ENCODE data around the gene CNOT4.

DNA sequence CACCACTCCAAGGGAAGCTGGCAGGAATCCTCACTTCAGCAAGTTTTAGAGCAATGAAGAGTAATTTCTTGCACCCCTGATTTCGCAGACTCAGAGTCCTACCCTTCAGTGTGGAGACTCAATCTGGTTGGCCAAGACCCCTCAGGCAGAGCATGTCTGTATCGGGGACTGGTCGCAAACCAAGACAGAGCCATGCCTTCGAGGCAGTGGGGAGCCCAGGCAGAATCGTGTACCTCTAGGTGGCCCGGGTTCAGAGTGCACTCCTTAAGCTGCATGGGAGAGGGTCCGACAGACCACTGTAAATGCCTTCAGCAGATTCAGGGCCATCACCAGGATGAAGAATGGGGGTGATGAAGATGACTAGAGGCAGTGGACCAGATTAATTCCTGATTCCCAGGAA is 181.4 kb downstream of the CNOT4 start:
- TF ChIP-seq, protein P1, sequence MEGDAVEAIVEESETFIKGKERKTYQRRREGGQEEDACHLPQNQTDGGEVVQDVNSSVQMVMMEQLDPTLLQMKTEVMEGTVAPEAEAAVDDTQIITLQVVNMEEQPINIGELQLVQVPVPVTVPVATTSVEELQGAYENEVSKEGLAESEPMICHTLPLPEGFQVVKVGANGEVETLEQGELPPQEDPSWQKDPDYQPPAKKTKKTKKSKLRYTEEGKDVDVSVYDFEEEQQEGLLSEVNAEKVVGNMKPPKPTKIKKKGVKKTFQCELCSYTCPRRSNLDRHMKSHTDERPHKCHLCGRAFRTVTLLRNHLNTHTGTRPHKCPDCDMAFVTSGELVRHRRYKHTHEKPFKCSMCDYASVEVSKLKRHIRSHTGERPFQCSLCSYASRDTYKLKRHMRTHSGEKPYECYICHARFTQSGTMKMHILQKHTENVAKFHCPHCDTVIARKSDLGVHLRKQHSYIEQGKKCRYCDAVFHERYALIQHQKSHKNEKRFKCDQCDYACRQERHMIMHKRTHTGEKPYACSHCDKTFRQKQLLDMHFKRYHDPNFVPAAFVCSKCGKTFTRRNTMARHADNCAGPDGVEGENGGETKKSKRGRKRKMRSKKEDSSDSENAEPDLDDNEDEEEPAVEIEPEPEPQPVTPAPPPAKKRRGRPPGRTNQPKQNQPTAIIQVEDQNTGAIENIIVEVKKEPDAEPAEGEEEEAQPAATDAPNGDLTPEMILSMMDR (IDR thresholded peaks at IDR 0.05) = no peak
- TF ChIP-seq JUN (IDR thresholded peaks at IDR 0.05) = no peak
- no peak for TF ChIP-seq KDM5A (IDR thresholded peaks at IDR 0.05)
- TF ChIP-seq CBX8 (IDR thresholded peaks at IDR 0.05) = no peak
- TF ChIP-seq KDM1A (IDR thresholded peaks at IDR 0.05; ENCODE audit: low read depth) = no peak
- TF ChIP-seq, protein P2, sequence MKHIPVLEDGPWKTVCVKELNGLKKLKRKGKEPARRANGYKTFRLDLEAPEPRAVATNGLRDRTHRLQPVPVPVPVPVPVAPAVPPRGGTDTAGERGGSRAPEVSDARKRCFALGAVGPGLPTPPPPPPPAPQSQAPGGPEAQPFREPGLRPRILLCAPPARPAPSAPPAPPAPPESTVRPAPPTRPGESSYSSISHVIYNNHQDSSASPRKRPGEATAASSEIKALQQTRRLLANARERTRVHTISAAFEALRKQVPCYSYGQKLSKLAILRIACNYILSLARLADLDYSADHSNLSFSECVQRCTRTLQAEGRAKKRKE (CRISPR knock-in tag; IDR thresholded peaks at IDR 0.05; ENCODE audit: low read depth) = no peak
- TF ChIP-seq, protein P3, sequence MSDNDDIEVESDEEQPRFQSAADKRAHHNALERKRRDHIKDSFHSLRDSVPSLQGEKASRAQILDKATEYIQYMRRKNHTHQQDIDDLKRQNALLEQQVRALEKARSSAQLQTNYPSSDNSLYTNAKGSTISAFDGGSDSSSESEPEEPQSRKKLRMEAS (IDR thresholded peaks at IDR 0.05) = no peak
- TF ChIP-seq, protein P4, sequence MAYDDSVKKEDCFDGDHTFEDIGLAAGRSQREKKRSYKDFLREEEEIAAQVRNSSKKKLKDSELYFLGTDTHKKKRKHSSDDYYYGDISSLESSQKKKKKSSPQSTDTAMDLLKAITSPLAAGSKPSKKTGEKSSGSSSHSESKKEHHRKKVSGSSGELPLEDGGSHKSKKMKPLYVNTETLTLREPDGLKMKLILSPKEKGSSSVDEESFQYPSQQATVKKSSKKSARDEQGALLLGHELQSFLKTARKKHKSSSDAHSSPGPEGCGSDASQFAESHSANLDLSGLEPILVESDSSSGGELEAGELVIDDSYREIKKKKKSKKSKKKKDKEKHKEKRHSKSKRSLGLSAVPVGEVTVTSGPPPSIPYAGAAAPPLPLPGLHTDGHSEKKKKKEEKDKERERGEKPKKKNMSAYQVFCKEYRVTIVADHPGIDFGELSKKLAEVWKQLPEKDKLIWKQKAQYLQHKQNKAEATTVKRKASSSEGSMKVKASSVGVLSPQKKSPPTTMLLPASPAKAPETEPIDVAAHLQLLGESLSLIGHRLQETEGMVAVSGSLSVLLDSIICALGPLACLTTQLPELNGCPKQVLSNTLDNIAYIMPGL (CRISPR knock-in tag; IDR thresholded peaks at IDR 0.05; ENCODE audit: borderline replicate concordance) = no peak
- no peak for TF ChIP-seq EP300 (IDR thresholded peaks at IDR 0.05)
- TF ChIP-seq CHD4 (IDR thresholded peaks at IDR 0.05; ENCODE audit: borderline replicate concordance) = no peak
- no peak for TF ChIP-seq BHLHE40 (IDR thresholded peaks at IDR 0.05; ENCODE audit: low read depth, low read length)
- TF ChIP-seq MYC (IDR thresholded peaks at IDR 0.05; ENCODE audit: borderline replicate concordance, low read length) = no peak
- no peak for TF ChIP-seq POLR2A (IDR thresholded peaks at IDR 0.05; ENCODE audit: low read length)
